Thoracic aorta (tissue), 2 donors: ENCODE measurements around the gene UGCG. TPM values are rescaled to one million over a fixed set of nuclear protein-coding genes. Genes with fewer than 3 reads are reported as not detected.
"Not testable (repeated sequence)": the region's sequence is repeated elsewhere in the genome, so short reads cannot be mapped to it uniquely, and the experiment has no call there.

Experiments
- ATAC-seq: fragments of 150-250 bp; one replicate; pipeline ENCODE4 v1.8.0; 2017; ENCODE audit warnings: low read depth; ENCODE audit not compliant: insufficient number of reproducible peaks, low FRiP score
- DNase-seq: peaks from one replicate; pipeline ENCODE4 v3.0.0-alpha.2; 2020; ENCODE audit warnings: low spot score
- H3K27ac ChIP-seq, 2 donors: fragments of 200-600 bp; sonication (generic); 1 replicate in 1 of 2; 2 replicates in 1 of 2; pipeline ENCODE4 v1.5.1; 2016; ENCODE audit warnings: mild to moderate bottlenecking in 2 of 2, moderate library complexity in 2 of 2
- H3K27me3 ChIP-seq: fragments of 200-600 bp; sonication (generic); replicated peaks from 2 replicates; pipeline ENCODE4 v1.6.0; 2016; ENCODE audit warnings: mild to moderate bottlenecking; ENCODE audit not compliant: insufficient read depth
- H3K36me3 ChIP-seq: fragments of 200-600 bp; sonication (generic); one replicate; pipeline ENCODE4 v1.5.1; 2016
- H3K4me1 ChIP-seq, 2 donors: fragments of 200-600 bp; sonication (generic); 1 replicate in 1 of 2; 2 replicates in 1 of 2; pipeline versions ENCODE4 v1.5.1 to v1.6.0; 2016; ENCODE audit warnings: low read depth in 2 of 2, mild to moderate bottlenecking in 1 of 2; ENCODE audit not compliant: control insufficient read depth in 1 of 2
- H3K4me3 ChIP-seq: fragments of 200-600 bp; sonication (generic); 2 replicates; pipeline ENCODE4 v1.5.1; 2016; ENCODE audit warnings: mild to moderate bottlenecking
- H3K9me3 ChIP-seq: fragments of 200-600 bp; sonication (generic); 2 replicates; pipeline ENCODE4 v1.5.1; 2016
- CTCF ChIP-seq: fragments of 200-600 bp; sonication (generic); IDR thresholded peaks from one replicate; pipeline ENCODE4 v1.5.1; 2019; ENCODE audit warnings: antibody characterized with exemption
- total RNA-seq, 2 donors: library from RNA; depleted of rRNA; stranded (reverse); fragments of >200 nt; gene quantifications; one replicate each; pipeline versions ENCODE4 v1.1.0 to v1.2.3, GENCODE V29; 2016

Gene UGCG
- total RNA-seq, 2 donors from 2014 or later, result 17.9 to 87.8 TPM

GRCh38 chr9:111945216-111945615 is 48.6 kb downstream of the UGCG start:
- ATAC-seq, result no peak

GRCh38 chr9:111948109-111948508 is 51.5 kb downstream of the UGCG start:
- not testable (repeated sequence) for H3K9me3 ChIP-seq, DNase-seq, H3K4me1 ChIP-seq, ATAC-seq, H3K36me3 ChIP-seq, H3K27me3 ChIP-seq, H3K4me3 ChIP-seq, H3K27ac ChIP-seq

More at GRCh38 chr9:111945216-111945615, 48.6 kb downstream of the UGCG start:
- Histone ChIP-seq H3K27ac (no peak overlapping the region), H3K9me3 (no peaks in the 10 kb centered on the region), H3K4me3 (no peak overlapping the region), H3K27me3 (no peaks in the 10 kb centered on the region), H3K36me3 (no peaks in the 10 kb centered on the region), H3K4me1 (no peaks in the 10 kb centered on the region)
- no peak for DNase-seq
- no peak for TF ChIP-seq CTCF

- ATAC-seq (no peak), DNase-seq (no peak)
- Histone ChIP-seq H3K4me3 (no peak overlapping the region), H3K4me1 (no peaks in the 10 kb centered on the region), H3K27me3 (no peaks in the 10 kb centered on the region), H3K9me3 (no peaks in the 10 kb centered on the region), H3K27ac (no peak overlapping the region), H3K36me3 (no peaks in the 10 kb centered on the region)
- no peak for TF ChIP-seq CTCF
Observed at GRCh38 chr9:111948951-111949350, 52.3 kb downstream of the UGCG start.

GRCh38 chr9:111949919-111950318 is 53.3 kb downstream of the UGCG start:
- no peak for TF ChIP-seq CTCF
- Histone ChIP-seq H3K36me3 (no peaks in the 10 kb centered on the region), H3K9me3 (no peaks in the 10 kb centered on the region), H3K27ac (no peak overlapping the region), H3K27me3 (no peaks in the 10 kb centered on the region), H3K4me1 (no peaks in the 10 kb centered on the region), H3K4me3 (no peak overlapping the region)
- no peak for ATAC-seq
- no peak for DNase-seq

- H3K4me3 ChIP-seq, result no peak overlapping the region
Observed at GRCh38 chr9:111952559-111952958, 55.9 kb downstream of the UGCG start.

More at GRCh38 chr9:111952559-111952958, 55.9 kb downstream of the UGCG start:
- no peak for TF ChIP-seq CTCF
- H3K4me1 ChIP-seq, result peaks cover 2 to 4% of the 10 kb centered on the region in 2 donors
- H3K27ac ChIP-seq, result no peak overlapping the region
- no peaks in the 10 kb centered on the region for H3K36me3 ChIP-seq
- ATAC-seq (no peak), DNase-seq (no peak)
- H3K27me3 ChIP-seq, result no peaks in the 10 kb centered on the region
- no peaks in the 10 kb centered on the region for H3K9me3 ChIP-seq
